Suprapubic skin (tissue), 4 donors: Measurements from ENCODE around the gene TNNT2. TPM values are rescaled to one million over a fixed set of nuclear protein-coding genes. Genes with fewer than 3 reads are reported as not detected.

ENCODE experiments used
- DNase-seq, 2 donors: peaks; one replicate each; pipeline ENCODE4 v3.0.0-alpha.2; 2019; ENCODE audit warnings: low spot score in 2 of 2
- H3K27ac ChIP-seq: fragments of 200-600 bp; sonication (generic); one replicate; pipeline ENCODE4 v1.5.1; 2019
- H3K27me3 ChIP-seq: fragments of 200-600 bp; sonication (generic); one replicate; pipeline ENCODE4 v1.5.1; 2019
- H3K36me3 ChIP-seq: fragments of 200-600 bp; sonication (generic); one replicate; pipeline ENCODE4 v1.5.1; 2019
- H3K4me1 ChIP-seq: fragments of 200-600 bp; sonication (generic); one replicate; pipeline ENCODE4 v1.5.1; 2019
- H3K4me3 ChIP-seq: fragments of 200-600 bp; sonication (generic); one replicate; pipeline ENCODE4 v1.5.1; 2019; ENCODE audit warnings: mild to moderate bottlenecking
- H3K9me3 ChIP-seq: fragments of 200-600 bp; sonication (generic); one replicate; pipeline ENCODE4 v1.5.1; 2019
- EP300 ChIP-seq: sonication (generic); formaldehyde crosslinking; IDR thresholded peaks from one replicate; pipeline ENCODE4 v1.6.1; 2017; ENCODE audit warnings: antibody characterized with exemption
- POLR2A ChIP-seq, 2 donors: fragments of 450-650 bp; IDR thresholded peaks; one replicate each; pipeline ENCODE4 v1.6.1; 2017; ENCODE audit warnings: antibody characterized with exemption in 2 of 2, mild to moderate bottlenecking in 2 of 2, moderate library complexity in 2 of 2
- POLR2AphosphoS5 ChIP-seq, 3 donors: sonication (generic); formaldehyde crosslinking; IDR thresholded peaks; one replicate each; pipeline ENCODE4 v1.6.1; 2017; ENCODE audit warnings: antibody characterized with exemption in 3 of 3
- WGBS: methylation state at CpG from one replicate; pipeline ENCODE4 v1.1.5; 2018; 5-methylcytosine and 5-hydroxymethylcytosine counted together
- total RNA-seq, 4 donors: library from RNA; depleted of rRNA; stranded (reverse); fragments of >200 nt; gene quantifications; one replicate each; pipeline ENCODE4 v1.1.0, GENCODE V29; 2016
- TF ChIP-seq, protein P1 (sequence below), 2 donors: fragments of 200-600 bp in 1 of 2; fragments of 450-650 bp in 1 of 2; sonication (generic) in 1 of 2; IDR thresholded peaks; one replicate each; pipeline ENCODE4 v1.5.1; 2016 to 2019; ENCODE audit warnings: antibody characterized with exemption in 2 of 2, mild to moderate bottlenecking in 1 of 2, moderate library complexity in 1 of 2

Gene TNNT2
- total RNA-seq, 4 donors from 2014 or later: 7.9 to 54.6 (median 19.0) TPM

DNA sequence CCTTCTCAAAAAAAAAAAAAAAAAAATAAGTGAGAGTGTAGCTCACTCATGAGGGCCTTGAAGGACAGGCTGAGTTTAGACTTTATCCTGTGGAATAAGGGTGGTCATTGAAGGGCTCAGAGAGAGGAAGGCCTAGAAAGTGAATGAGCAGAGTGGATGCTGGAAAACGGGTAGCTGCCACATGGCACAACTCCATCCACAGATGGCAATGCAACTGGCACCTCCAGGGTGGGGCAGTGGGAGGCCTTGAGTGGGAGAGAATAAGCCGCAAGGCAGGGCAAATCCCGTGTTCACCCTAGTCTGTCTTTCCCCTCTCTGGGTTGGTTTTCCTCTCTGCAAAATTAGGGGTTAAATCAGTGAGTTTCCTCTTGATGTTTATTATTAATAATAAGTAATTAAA is 41.0 kb upstream of the TNNT2 start:
- H3K27me3 ChIP-seq: no peaks in the 10 kb centered on the region
- H3K9me3 ChIP-seq: no peaks in the 10 kb centered on the region
- no peak for DNase-seq
- TF ChIP-seq EP300 (no peak), POLR2A (IDR thresholded peaks at IDR 0.05) (no peak), POLR2AphosphoS5 (IDR thresholded peaks at IDR 0.05) (no peak)
- TF ChIP-seq, protein P1, sequence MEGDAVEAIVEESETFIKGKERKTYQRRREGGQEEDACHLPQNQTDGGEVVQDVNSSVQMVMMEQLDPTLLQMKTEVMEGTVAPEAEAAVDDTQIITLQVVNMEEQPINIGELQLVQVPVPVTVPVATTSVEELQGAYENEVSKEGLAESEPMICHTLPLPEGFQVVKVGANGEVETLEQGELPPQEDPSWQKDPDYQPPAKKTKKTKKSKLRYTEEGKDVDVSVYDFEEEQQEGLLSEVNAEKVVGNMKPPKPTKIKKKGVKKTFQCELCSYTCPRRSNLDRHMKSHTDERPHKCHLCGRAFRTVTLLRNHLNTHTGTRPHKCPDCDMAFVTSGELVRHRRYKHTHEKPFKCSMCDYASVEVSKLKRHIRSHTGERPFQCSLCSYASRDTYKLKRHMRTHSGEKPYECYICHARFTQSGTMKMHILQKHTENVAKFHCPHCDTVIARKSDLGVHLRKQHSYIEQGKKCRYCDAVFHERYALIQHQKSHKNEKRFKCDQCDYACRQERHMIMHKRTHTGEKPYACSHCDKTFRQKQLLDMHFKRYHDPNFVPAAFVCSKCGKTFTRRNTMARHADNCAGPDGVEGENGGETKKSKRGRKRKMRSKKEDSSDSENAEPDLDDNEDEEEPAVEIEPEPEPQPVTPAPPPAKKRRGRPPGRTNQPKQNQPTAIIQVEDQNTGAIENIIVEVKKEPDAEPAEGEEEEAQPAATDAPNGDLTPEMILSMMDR (IDR thresholded peaks at IDR 0.05): no peak
- 82% methylated on average over 3 of the region's 3 CpGs for WGBS
- no peak overlapping the region for H3K27ac ChIP-seq
- H3K4me3 ChIP-seq: no peak overlapping the region
- H3K4me1 ChIP-seq: no peaks in the 10 kb centered on the region
- no peaks in the 10 kb centered on the region for H3K36me3 ChIP-seq

DNA sequence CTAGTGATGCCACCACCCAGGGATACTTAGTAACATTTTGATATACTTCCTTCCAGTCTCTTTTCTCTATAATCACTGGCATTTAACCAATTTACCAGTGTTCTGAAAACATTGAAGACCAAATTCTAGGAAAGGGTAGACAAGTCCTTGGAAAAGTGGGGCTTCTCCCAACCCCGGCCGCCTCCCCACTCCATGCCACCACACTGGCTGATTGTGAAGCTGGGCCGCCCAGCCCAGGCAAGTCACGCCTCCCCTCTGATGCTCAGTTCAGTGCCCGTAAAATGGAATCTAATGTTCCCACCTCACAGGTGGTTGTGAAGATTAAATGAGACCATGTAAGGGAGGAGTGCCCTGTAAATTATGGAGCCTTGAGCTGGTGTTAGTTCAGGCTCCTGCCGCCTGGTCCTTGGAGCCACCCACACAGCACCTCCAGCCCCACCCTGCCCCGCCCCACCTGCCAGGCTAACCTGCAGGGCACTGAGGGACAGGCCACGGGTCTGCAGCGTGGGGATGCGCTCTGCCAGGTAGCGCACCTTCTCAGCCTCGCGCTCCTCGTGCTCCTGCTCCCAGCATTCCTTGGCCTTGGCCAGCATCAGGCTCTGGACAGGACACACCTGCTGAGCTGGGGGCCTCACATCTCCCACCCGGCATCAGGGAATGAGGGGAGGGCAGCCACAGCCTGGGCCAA is 36.7 kb upstream of the TNNT2 start:
- H3K4me3 ChIP-seq: no peak overlapping the region
- no peak for DNase-seq
- no peaks in the 10 kb centered on the region for H3K4me1 ChIP-seq
- 92% methylated on average over 15 of the region's 15 CpGs for WGBS
- H3K36me3 ChIP-seq: no peaks in the 10 kb centered on the region
- H3K27ac ChIP-seq: no peak overlapping the region
- TF ChIP-seq, protein P1 (IDR thresholded peaks at IDR 0.05): no peak
- TF ChIP-seq EP300 (no peak), POLR2A (IDR thresholded peaks at IDR 0.05) (no peak), POLR2AphosphoS5 (IDR thresholded peaks at IDR 0.05) (no peak)
- H3K9me3 ChIP-seq: no peaks in the 10 kb centered on the region
- no peaks in the 10 kb centered on the region for H3K27me3 ChIP-seq

DNA sequence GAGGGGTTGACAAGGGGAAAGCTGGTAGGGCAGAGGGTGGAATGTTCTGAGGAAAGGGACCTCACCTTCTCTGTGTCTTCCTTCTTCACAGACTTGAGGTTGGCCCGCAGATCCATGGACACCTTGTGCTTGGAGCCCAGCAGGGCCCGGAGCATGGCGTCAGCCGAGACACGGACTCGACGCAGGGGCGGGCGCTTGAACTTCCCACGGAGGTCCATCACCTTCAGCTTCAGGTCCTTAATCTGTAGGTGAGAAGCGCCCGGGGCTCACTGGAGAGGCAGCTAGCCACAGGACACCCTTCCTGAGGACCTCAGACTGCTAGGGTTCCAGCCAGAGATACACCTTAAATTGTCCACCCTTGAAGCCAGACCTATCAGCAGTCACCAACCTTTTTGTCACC is 33.8 kb upstream of the TNNT2 start:
- no peak for DNase-seq
- Histone ChIP-seq H3K27me3 (no peaks in the 10 kb centered on the region), H3K4me1 (peaks cover 21% of the 10 kb centered on the region), H3K36me3 (no peaks in the 10 kb centered on the region), H3K4me3 (no peak overlapping the region), H3K9me3 (no peaks in the 10 kb centered on the region), H3K27ac (no peak overlapping the region)
- WGBS: 97% methylated on average over 11 of the region's 12 CpGs
- TF ChIP-seq, protein P1 (IDR thresholded peaks at IDR 0.05): no peak
- no peak for TF ChIP-seq EP300

DNA sequence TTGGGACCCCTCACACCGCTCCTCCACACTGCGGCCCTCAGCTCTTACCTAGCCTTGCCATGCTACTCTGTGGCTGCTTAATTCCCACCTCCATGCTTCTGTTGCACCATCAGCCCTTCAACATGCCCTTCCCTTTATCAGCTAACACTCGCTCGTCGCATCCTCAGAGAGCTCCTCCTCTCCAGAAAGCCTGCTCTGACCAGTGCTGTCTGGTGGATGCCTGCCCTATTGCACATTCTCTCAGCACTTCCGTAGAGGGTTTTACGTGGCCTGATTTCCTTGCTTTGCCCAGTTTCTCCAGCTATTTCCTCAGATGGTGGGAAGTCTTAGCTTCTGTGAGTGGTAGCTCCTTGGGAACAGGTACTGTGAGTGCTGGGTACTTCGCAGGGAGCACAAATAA is 32.0 kb upstream of the TNNT2 start:
- 85% methylated on average over 8 of the region's 8 CpGs for WGBS
- no peak for DNase-seq

DNA sequence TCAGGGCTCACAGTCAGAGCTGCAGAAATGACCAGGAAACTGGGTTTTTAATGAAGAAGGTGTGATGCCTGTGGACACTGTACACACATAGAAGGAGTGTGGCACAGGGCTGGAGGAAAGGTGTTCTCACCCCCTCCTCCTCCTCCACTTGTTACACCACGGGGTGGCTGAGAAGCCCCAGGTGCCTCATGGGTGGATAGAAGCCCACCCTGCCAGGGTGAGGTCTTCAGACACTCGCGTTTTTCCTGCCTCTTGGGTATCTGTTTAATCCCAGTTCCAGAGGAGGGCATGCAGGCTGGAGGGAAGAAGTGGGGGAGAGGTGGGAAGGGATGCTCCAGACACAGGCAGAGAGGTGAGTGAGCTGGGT is 31.3 kb upstream of the TNNT2 start:
- Histone ChIP-seq H3K4me3 (no peak overlapping the region), H3K36me3 (no peaks in the 10 kb centered on the region), H3K27me3 (no peaks in the 10 kb centered on the region), H3K4me1 (peaks cover 32% of the 10 kb centered on the region), H3K9me3 (no peaks in the 10 kb centered on the region), H3K27ac (no peak overlapping the region)
- TF ChIP-seq POLR2A (IDR thresholded peaks at IDR 0.05) (no peak), EP300 (no peak), POLR2AphosphoS5 (IDR thresholded peaks at IDR 0.05) (no peak)
- TF ChIP-seq, protein P1 (IDR thresholded peaks at IDR 0.05): no peak
- WGBS: 77% methylated on average over 3 of the region's 3 CpGs
- no peak for DNase-seq

More for the DNA sequence above, 32.0 kb upstream of the TNNT2 start:
- H3K9me3 ChIP-seq: no peaks in the 10 kb centered on the region
- no peaks in the 10 kb centered on the region for H3K27me3 ChIP-seq
- H3K27ac ChIP-seq: no peak overlapping the region
- peaks cover 28% of the 10 kb centered on the region for H3K4me1 ChIP-seq
- no peaks in the 10 kb centered on the region for H3K36me3 ChIP-seq
- H3K4me3 ChIP-seq: no peak overlapping the region
- no peak for TF ChIP-seq EP300
- TF ChIP-seq POLR2AphosphoS5 (IDR thresholded peaks at IDR 0.05): no peak
- TF ChIP-seq, protein P1 (IDR thresholded peaks at IDR 0.05): no peak
- no peak for TF ChIP-seq POLR2A (IDR thresholded peaks at IDR 0.05)
